Measurements from ENCODE around the gene SHQ1. TPM values are rescaled to one million over a fixed set of nuclear protein-coding genes. Genes with fewer than 3 reads are reported as not detected.

The SHQ1 gene
- total RNA-seq, 1 experiment from 2014 or later, result 32.5 TPM

DNA sequence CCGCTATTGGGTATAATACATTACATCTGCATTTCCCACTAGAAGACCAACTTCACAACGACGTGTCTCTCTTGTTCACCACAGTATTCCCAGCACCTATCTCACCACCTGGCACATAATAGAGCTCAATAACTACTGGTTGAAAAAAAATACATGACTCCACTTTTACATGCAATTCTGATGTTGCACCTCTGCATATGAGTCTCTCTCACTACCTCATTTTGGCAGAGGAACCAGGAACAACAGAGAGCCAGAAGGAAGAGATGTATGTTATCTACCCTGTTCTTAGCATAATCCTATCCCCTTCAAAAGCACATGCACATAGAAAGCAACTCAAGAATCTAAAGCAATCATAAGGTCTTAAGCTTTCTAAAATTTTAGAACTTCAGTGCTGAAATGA, 61.6 kb downstream of the SHQ1 start:
- Histone ChIP-seq H4K20me1 (ENCODE audit: control insufficient read depth, insufficient read depth, insufficient read length) (no peaks in the 10 kb centered on the region), H2BK5ac (ENCODE audit: insufficient read length, low read length) (no peak overlapping the region), H3T11ph (ENCODE audit: low read length) (no peak overlapping the region), H3K4ac (ENCODE audit: low read depth, low read length) (no peak overlapping the region), H2BK20ac (ENCODE audit: low read depth, low read length, poor library complexity, severe bottlenecking) (no peak overlapping the region), H3K9me3 (ENCODE audit: control insufficient read depth, low read depth, low read length) (no peaks in the 10 kb centered on the region), H3K9ac (ENCODE audit: extremely low read depth, insufficient read length, low read length) (no peak overlapping the region), H2BK12ac (ENCODE audit: insufficient read length, low read depth, low read length) (no peak overlapping the region), H3K23me2 (ENCODE audit: insufficient read length, low read depth, low read length, poor library complexity, severe bottlenecking) (no peaks in the 10 kb centered on the region), H3K27ac (ENCODE audit: insufficient read length, low read depth, low read length) (no peak overlapping the region), H3K27me3 (ENCODE audit: insufficient read depth, low read length) (no peaks in the 10 kb centered on the region), H4K91ac (ENCODE audit: insufficient read length, low read depth, low read length) (no peak overlapping the region), H3K56ac (ENCODE audit: insufficient read length, low read depth, low read length) (no peak overlapping the region), H2AK5ac (ENCODE audit: insufficient read length, low read length) (no peak overlapping the region), H3K79me1 (ENCODE audit: insufficient read depth, low read depth, low read length, poor library complexity, severe bottlenecking) (no peaks in the 10 kb centered on the region), H2BK120ac (ENCODE audit: low read depth, low read length, poor library complexity, severe bottlenecking) (no peak overlapping the region), H3K23ac (ENCODE audit: insufficient read length, low read depth, low read length) (no peak overlapping the region), H2BK15ac (ENCODE audit: low read depth, low read length) (no peak overlapping the region), H4K8ac (replicated peaks; ENCODE audit: insufficient read length, low read depth, low read length) (no peak overlapping the region), H3K79me2 (ENCODE audit: insufficient read depth, low read length) (no peaks in the 10 kb centered on the region), H3K4me2 (ENCODE audit: insufficient read depth, insufficient read length, low read length) (no peak overlapping the region), H3K14ac (ENCODE audit: insufficient read depth, low read length) (no peak overlapping the region), H3K18ac (ENCODE audit: insufficient read length, low read depth, low read length) (no peak overlapping the region), H4K5ac (ENCODE audit: insufficient read length, low read depth, low read length) (no peak overlapping the region), H3K4me1 (ENCODE audit: insufficient read depth, low read length) (no peaks in the 10 kb centered on the region), H2AFZ (ENCODE audit: low read length) (no peak overlapping the region)
- Mint-ChIP-seq H3K27ac (no peak overlapping the region), H3K36me3 (ENCODE audit: insufficient read depth in 1 of 3, low read depth in 3 of 3) (peaks cover 4 to 25% (median 17%) of the 10 kb centered on the region in 3 experiments), H3K4me3 (no peak overlapping the region), H3K9me3 (peaks cover 3 to 8% of the 10 kb centered on the region in 2 experiments; a peak in 1 of 5 replicates), H3K27me3 (ENCODE audit: low read depth) (no peaks in the 10 kb centered on the region), H3K4me1 (peaks cover 12 to 18% of the 10 kb centered on the region in 2 experiments)
- DNase-seq, result no peak
- WGBS (ENCODE audit: extremely low coverage, insufficient read length, low lambda C conversion rate), result no CpG with 5 or more reads among the region's 3 CpGs
- TF ChIP-seq, protein P1, sequence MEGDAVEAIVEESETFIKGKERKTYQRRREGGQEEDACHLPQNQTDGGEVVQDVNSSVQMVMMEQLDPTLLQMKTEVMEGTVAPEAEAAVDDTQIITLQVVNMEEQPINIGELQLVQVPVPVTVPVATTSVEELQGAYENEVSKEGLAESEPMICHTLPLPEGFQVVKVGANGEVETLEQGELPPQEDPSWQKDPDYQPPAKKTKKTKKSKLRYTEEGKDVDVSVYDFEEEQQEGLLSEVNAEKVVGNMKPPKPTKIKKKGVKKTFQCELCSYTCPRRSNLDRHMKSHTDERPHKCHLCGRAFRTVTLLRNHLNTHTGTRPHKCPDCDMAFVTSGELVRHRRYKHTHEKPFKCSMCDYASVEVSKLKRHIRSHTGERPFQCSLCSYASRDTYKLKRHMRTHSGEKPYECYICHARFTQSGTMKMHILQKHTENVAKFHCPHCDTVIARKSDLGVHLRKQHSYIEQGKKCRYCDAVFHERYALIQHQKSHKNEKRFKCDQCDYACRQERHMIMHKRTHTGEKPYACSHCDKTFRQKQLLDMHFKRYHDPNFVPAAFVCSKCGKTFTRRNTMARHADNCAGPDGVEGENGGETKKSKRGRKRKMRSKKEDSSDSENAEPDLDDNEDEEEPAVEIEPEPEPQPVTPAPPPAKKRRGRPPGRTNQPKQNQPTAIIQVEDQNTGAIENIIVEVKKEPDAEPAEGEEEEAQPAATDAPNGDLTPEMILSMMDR (conservative IDR thresholded peaks at IDR 0.05), result no peak
